B cell (primary cell): Measurements from ENCODE around the gene SEL1L2. TPM values are rescaled to one million over a fixed set of nuclear protein-coding genes. Genes with fewer than 3 reads are reported as not detected.

Experiments used
- ATAC-seq: fragments of 200-7000 bp; cut with Tn5 transposase; one replicate; pipeline ENCODE4 v1.10.0; 2021; ENCODE audit warnings: low read depth, mild to moderate bottlenecking, moderate number of reproducible peaks, moderate library complexity
- CTCF ChIA-PET: fragments of 350-600 bp; sonication (Branson Sonifier 250); formaldehyde crosslinking; loops from one replicate; lab custom pipeline; 2021; ENCODE audit warnings: antibody characterized with exemption, inconsistent platforms; lab: Charles Lee
- POLR2A ChIA-PET: fragments of 350-600 bp; sonication (Branson Sonifier 250); formaldehyde crosslinking; loops from one replicate; lab custom pipeline; 2021; ENCODE audit warnings: antibody characterized with exemption; lab: Charles Lee
- DNase-seq: peaks from one replicate; pipeline ENCODE4 v3.0.0; 2013
- H2AFZ ChIP-seq: 2 replicates; pipeline ENCODE4 v1.6.1; 2012; ENCODE audit warnings: mild to moderate bottlenecking, low read depth, low read length; ENCODE audit not compliant: insufficient read depth, poor library complexity, severe bottlenecking
- H3K27ac ChIP-seq, 2 donors: 1 replicate in 1 of 2; 2 replicates in 1 of 2; pipeline ENCODE4 v1.5.1; 2012 to 2013; ENCODE audit warnings: low read length in 2 of 2, mild to moderate bottlenecking in 2 of 2, moderate library complexity in 1 of 2
- H3K27me3 ChIP-seq, 4 experiments: fragments of 200-600 bp in 1 of 4; sonication (generic) in 1 of 4; replicated peaks in 1 of 4; 1 replicate in 2 of 4; 2 replicates in 2 of 4; pipeline versions ENCODE4 v1.6.1 to v1.7.0; 2013 to 2016; ENCODE audit warnings: low read length in 3 of 4, mild to moderate bottlenecking in 2 of 4, mixed read lengths in 1 of 4, moderate library complexity in 1 of 4; ENCODE audit not compliant: insufficient read depth in 4 of 4, control insufficient read depth in 3 of 4; ENCODE audit errors: control extremely low read depth in 1 of 4
- H3K36me3 ChIP-seq, 2 experiments: replicated peaks in 1 of 2; 1 replicate in 1 of 2; 2 replicates in 1 of 2; pipeline versions ENCODE4 v1.6.1 to v1.7.1; 2013; ENCODE audit warnings: low read length in 1 of 2; ENCODE audit not compliant: insufficient read depth in 2 of 2, control insufficient read depth in 1 of 2; ENCODE audit errors: control extremely low read depth in 1 of 2, extremely low read depth in 1 of 2
- H3K4me1 ChIP-seq, 2 donors: fragments of 200-600 bp in 1 of 2; sonication (generic) in 1 of 2; 1 replicate in 1 of 2; 2 replicates in 1 of 2; pipeline versions ENCODE4 v1.5.1 to v1.6.1; 2013 to 2017; ENCODE audit warnings: low read length in 2 of 2; ENCODE audit not compliant: control insufficient read depth in 2 of 2, insufficient read depth in 2 of 2
- H3K4me2 ChIP-seq: replicated peaks from 2 replicates; pipeline ENCODE3; 2012; ENCODE audit warnings: mild to moderate bottlenecking, low read depth, low read length; ENCODE audit not compliant: poor library complexity, severe bottlenecking
- H3K4me3 ChIP-seq, 5 experiments: fragments of 200-600 bp in 1 of 5; sonication (generic) in 1 of 5; 1 replicate in 3 of 5; 2 replicates in 2 of 5; pipeline versions ENCODE4 v1.5.1 to v1.7.0; 2011 to 2016; ENCODE audit warnings: low read length in 4 of 5, mild to moderate bottlenecking in 4 of 5, low read depth in 2 of 5, control low read depth in 1 of 5, moderate library complexity in 1 of 5; ENCODE audit not compliant: insufficient read depth in 1 of 5; ENCODE audit errors: control extremely low read depth in 1 of 5, extremely low read depth in 1 of 5
- H3K79me2 ChIP-seq: fragments of 200-600 bp; sonication (generic); one replicate; pipeline ENCODE4 v1.6.0; 2016; ENCODE audit warnings: low read length; ENCODE audit not compliant: control insufficient read depth, insufficient read depth
- H3K9ac ChIP-seq: fragments of 200-600 bp; sonication (generic); 2 replicates; pipeline ENCODE4 v1.6.1; 2017; ENCODE audit warnings: mild to moderate bottlenecking, low read length, moderate library complexity
- H3K9me3 ChIP-seq, 3 donors: one replicate each; pipeline versions ENCODE4 v1.6.1 to v1.7.1; 2013; ENCODE audit warnings: low read length in 2 of 3; ENCODE audit not compliant: control insufficient read depth in 2 of 3, insufficient read depth in 1 of 3; ENCODE audit errors: control extremely low read depth in 1 of 3
- H4K20me1 ChIP-seq: 2 replicates; pipeline ENCODE4 v1.6.0; 2012; ENCODE audit warnings: mild to moderate bottlenecking, low read length; ENCODE audit not compliant: insufficient read depth, control insufficient read depth, poor library complexity, severe bottlenecking
- H3K27ac Mint-ChIP-seq: one replicate; pipeline ENCODE4 v1.8.0; 2021; ENCODE audit warnings: mixed read lengths
- H3K27me3 Mint-ChIP-seq: one replicate; pipeline ENCODE4 v1.8.0; 2021; ENCODE audit warnings: mixed read lengths
- H3K4me1 Mint-ChIP-seq: one replicate; pipeline ENCODE4 v1.8.0; 2021; ENCODE audit warnings: mixed read lengths
- H3K4me3 Mint-ChIP-seq: one replicate; pipeline ENCODE4 v1.8.0; 2021; ENCODE audit warnings: mixed read lengths
- H3K9me3 Mint-ChIP-seq: one replicate; pipeline ENCODE4 v1.8.0; 2022; ENCODE audit warnings: mixed read lengths; ENCODE audit not compliant: insufficient read depth
- CTCF ChIP-seq: fragments of 200-600 bp; IDR thresholded peaks from one replicate; pipeline ENCODE4 v1.8.0; 2022; ENCODE audit warnings: antibody characterized with exemption, mild to moderate bottlenecking
- EZH2 ChIP-seq: IDR thresholded peaks from 2 replicates; pipeline ENCODE4 v1.6.1; 2012; ENCODE audit warnings: borderline replicate concordance, low read depth, mild to moderate bottlenecking, moderate library complexity, low read length; ENCODE audit not compliant: insufficient read depth, poor library complexity, severe bottlenecking
- WGBS: methylation state at CpG from one replicate; pipeline ENCODE4 v1.1.5; 2013; ENCODE audit warnings: missing lambda C conversion rate; ENCODE audit not compliant: insufficient coverage; 5-methylcytosine and 5-hydroxymethylcytosine counted together
- intact Hi-C: fragments of 100-400 bp; cut with micrococcal nuclease; formaldehyde crosslinking; loops from one replicate; pipeline ENCODE4 v1.10.0; 2022
- polyA plus RNA-seq: library from polyadenylated mRNA; depleted of rRNA; stranded (reverse); fragments of >200 nt; gene quantifications from 2 replicates; pipeline ENCODE4 v1.2.3, GENCODE V29; 2012
- total RNA-seq, 2 donors: library from RNA; stranded (reverse); fragments of 120-200 nt in 1 of 2; gene quantifications; 1 replicate in 1 of 2; 2 replicates in 1 of 2; pipeline versions ENCODE4 v1.2.3 to v1.2.4, GENCODE V29; 2013 to 2022

The SEL1L2 gene
- total and polyA plus RNA-seq, 2 donors (not counting 1 experiment from before 2014, with no cell fraction given), result not detected

- H3K27me3 ChIP-seq, result no peaks in the 10 kb centered on the region
- no peak overlapping the region for H2AFZ ChIP-seq
- intact Hi-C loops, result no loop called here
- TF ChIP-seq EZH2 (no peak), CTCF (no peak)
- WGBS, result 97% methylated on average over 10 of the region's 10 CpGs
- Mint-ChIP-seq H3K9me3 (no peaks in the 10 kb centered on the region), H3K27ac (no peak overlapping the region), H3K27me3 (no peaks in the 10 kb centered on the region), H3K4me3 (no peak overlapping the region), H3K4me1 (no peaks in the 10 kb centered on the region)
- ATAC-seq, result no peak
- H3K79me2 ChIP-seq, result no peaks in the 10 kb centered on the region
- no peak overlapping the region for H3K4me2 ChIP-seq
- H3K9me3 ChIP-seq, result no peaks in the 10 kb centered on the region
- H3K27ac ChIP-seq, result no peak overlapping the region
- H4K20me1 ChIP-seq, result no peaks in the 10 kb centered on the region
- H3K36me3 ChIP-seq, result no peaks in the 10 kb centered on the region
- H3K9ac ChIP-seq, result no peak overlapping the region
- H3K4me1 ChIP-seq, result no peaks in the 10 kb centered on the region
- ChIA-PET CTCF (no interaction called here), POLR2A (no interaction called here)
- H3K4me3 ChIP-seq, result no peak overlapping the region
- DNase-seq, result no peak
Observed at GRCh38 chr20:13900496-13900895, 89.9 kb downstream of the SEL1L2 start.

- TF ChIP-seq CTCF (no peak), EZH2 (no peak)
- ChIA-PET POLR2A (no interaction called here), CTCF (no interaction called here)
- Mint-ChIP-seq H3K27me3 (no peaks in the 10 kb centered on the region), H3K4me3 (no peak overlapping the region), H3K4me1 (no peaks in the 10 kb centered on the region), H3K27ac (no peak overlapping the region), H3K9me3 (no peaks in the 10 kb centered on the region)
- no CpG with 5 or more reads among the region's 2 CpGs for WGBS
- Histone ChIP-seq H2AFZ (no peak overlapping the region), H4K20me1 (no peaks in the 10 kb centered on the region), H3K79me2 (no peaks in the 10 kb centered on the region), H3K4me1 (no peaks in the 10 kb centered on the region), H3K4me2 (no peak overlapping the region), H3K36me3 (no peaks in the 10 kb centered on the region), H3K4me3 (no peak overlapping the region), H3K9ac (no peak overlapping the region), H3K27ac (no peak overlapping the region), H3K27me3 (no peaks in the 10 kb centered on the region), H3K9me3 (no peaks in the 10 kb centered on the region)
- intact Hi-C loops, result no loop called here
- no peak for DNase-seq
- ATAC-seq, result no peak
Observed at GRCh38 chr20:13898012-13898612, 92.3 kb downstream of the SEL1L2 start.
